ENCODE results near the gene OVCH1.
A peak's percentile ranks its signal among the peaks of the same experiment; 100 is the strongest.

The OVCH1 gene
- total RNA-seq = 0 to 4.7 (median 0.04) reads per million in 17 experiments

DNA sequence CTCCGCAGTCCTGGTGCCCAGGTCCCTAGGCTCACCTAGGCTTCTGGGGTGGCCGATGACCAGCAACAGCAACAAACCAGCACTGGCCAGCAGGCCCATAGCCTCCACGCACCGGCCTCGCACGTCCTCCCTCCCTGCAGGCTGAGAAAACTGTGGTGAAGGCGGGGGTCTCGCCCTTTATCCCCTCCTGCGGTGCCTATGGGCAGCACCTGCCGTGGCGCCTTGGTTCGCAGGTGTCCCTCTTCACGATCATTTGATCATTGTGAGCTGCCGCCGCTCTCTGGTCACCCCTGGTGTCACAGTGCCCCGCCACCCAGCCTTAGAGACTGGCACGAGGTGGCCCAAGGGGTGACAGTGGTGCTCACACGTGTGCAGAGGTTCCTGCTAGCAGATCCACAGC, at the start of gene OVCH1:
TSS of gene OVCH1 (minus strand) at position 99 of the 400 bp plus-strand sequence. CDS start at position 99, 0 bp downstream.
- no peak for DNase-seq

DNA sequence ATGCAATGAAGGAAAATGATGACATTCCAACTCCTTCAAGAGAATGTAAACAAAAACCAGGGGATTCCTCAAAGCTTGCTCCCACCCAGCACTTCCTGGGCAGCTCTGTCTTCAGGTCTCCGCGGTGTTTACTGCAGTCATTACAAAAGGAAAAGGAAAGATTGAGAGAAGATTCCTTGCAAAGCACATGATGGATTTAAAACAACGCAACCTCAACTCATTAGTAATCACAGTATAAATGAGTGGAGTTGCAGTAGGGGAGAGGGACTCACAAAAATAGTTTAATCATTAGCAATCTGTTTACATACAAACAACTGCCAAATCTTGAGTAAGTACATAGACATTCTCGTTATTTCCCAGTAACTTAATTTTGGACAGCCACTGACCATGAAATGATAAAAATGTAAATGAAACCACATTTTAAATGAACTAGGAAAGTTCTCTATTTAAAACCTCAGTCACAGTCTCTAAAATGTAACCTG, 49.7 kb upstream of the OVCH1 start:
- no peak for DNase-seq

DNA sequence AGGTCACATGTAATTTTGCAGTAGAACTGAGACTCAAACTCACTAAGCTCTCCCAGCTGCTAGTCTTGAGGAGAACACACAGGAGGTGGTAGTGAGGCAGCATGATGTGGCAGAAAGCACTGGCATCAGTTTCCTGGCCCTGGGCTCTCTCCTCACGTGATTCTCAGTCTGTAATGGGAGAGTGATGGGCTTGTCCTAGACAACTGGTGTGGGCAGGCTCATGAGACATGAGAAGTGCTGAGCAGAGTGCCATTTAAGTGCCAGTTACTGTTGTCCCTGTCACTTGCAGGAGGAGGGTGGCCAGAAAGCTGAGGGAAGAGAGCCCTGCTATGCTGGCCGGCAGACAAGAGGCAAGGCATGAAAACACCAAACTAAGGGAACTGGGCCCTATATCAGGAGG, 48.5 kb upstream of the OVCH1 start:
- DNase-seq = no peak

DNA sequence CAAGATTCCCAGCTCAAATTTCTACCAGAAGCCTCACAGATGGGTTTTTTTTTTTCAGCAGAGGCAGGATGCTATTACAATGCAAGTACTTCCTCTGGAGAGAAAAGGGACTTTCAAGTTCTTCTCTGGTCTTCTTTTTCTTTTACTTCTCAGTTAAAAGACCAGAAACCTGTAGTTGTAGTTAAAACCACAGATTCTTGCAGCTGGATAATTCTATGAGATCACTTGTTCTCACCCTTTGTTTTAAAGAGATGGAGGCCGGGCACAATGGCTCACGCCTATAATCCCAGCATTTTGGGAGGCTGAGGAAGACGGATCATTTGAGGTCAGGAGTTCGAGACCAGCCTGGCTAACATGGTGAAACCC, 47.6 kb upstream of the OVCH1 start:
- DNase-seq = no peak

DNA sequence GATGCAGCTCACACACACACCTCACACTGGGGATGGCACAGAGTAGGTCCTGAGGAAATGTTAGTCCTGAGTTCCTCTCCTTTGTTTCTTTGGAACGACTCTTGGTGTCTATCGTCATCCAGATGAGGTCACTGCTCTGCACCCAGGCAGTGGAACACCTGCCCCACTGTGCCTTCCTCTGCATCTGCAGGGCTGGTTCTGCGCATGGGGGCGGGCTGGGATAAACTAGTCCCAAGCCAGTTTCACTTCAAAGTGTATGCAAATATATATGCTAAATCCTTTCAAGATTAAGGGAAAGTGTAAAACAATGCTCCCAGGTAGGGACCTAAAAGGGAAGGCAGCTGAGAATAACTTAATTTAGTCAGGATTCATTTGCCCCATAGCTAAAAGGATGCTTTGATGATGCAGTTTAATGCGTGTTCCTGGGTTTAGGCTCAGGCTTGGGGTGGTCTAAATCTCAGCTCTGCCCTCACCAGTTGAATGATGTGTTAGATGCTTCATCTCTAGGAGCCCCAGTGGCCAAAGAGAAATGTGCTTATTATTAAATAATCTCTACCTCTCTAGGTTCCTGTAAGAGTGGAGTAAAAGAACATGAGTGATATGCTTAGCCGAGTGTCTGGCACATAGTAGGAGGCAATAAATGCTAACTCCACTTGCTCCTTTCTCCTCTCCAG, 47.1 kb upstream of the OVCH1 start:
- DNase-seq = no peak

- DNase-seq = no peak
Observed at GRCh38 chr12:29543036-29543435, 45.5 kb upstream of the OVCH1 start.

GRCh38 chr12:29537298-29537697, 39.8 kb upstream of the OVCH1 start:
- DNase-seq = no peak

DNA sequence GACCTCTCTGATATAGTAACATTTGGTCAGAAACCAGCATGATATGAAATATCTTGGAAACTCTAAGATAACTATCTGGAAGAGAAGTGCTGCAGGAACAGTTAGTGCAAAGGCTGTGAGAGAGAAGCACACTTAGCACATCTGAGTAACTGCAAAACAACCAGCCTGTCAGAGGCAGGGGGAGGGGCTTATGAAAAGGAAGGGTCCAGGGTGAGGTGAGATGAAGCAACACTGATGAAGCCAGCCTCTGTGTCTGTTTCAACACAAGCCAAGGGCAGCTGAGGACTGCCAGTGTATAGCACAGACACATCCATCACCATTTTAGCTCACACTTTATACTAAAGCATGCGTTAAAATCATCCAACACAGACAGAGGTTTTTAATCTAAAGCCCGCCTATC, 37.4 kb upstream of the OVCH1 start:
- DNase-seq = no peak

GRCh38 chr12:29533815-29534489, 36.5 kb upstream of the OVCH1 start:
- no peak for DNase-seq

GRCh38 chr12:29531471-29531870, 34.0 kb upstream of the OVCH1 start:
- no peak for DNase-seq

DNA sequence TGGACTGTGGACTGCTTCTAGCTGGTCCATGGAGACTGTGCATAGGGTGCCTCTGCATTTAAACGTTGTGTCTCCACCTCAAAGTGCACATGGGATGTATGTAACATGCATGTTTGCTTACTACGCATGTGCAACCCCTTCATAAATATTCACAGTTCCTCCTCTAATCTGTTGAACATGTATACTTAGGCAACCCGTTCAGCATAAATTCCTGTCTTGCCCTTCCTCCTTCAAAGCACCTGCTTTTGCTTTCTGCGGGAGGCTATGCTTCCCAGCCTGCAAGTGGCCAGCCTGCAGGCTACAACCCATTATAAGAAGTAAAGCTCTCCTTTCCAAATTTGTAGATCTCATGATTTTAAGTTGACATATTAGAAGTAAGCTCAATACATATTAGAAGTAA, 33.0 kb upstream of the OVCH1 start:
- no peak for DNase-seq

GRCh38 chr12:29528161-29528560, 30.7 kb upstream of the OVCH1 start:
- no peak for DNase-seq

DNA sequence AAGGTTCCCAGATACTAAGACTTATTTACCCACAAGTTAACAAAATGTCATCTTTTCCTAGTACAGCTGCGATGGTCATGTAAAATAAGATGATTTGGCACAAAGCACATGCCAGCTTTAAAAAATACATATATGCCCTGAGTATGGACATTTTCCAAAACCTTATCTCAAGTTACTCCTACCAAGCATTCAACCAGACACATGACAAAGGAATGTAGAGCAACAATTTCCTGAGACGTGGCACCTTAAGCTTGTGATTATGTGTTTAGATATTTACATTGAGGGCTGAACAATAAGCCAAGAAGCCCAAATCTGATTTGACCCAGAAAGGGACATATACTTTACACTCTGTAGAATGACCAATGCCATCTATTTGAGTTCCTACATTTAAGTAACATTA, 24.5 kb upstream of the OVCH1 start:
- DNase-seq = no peak

- peak; percentile 15 to 65 (median 57) for DNase-seq
Observed at GRCh38 chr12:29519585-29520182, 22.2 kb upstream of the OVCH1 start.

DNA sequence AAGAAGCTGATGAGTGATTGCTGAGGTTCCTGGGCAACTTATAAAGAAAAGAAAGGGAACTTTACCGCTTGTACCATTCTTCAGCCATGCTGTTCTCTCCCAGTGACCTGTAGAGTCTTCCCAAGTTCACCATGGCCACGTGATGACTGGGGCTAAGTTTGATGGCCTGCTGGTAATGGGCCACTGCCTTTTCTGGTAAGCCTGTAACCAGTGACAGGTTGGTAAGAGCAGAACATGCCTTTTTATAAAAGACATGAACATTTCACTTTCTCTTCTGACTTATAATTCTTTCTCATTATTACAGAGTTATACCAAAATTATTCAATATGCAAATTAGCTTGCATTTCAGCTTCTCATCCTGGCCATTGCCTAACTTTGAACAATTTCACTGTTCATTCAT, 20.9 kb upstream of the OVCH1 start:
- DNase-seq = no peak

- DNase-seq = no peak
Observed at GRCh38 chr12:29517264-29517663, 19.8 kb upstream of the OVCH1 start.

GRCh38 chr12:29516431-29516875, 19.0 kb upstream of the OVCH1 start:
- no peak for DNase-seq

DNA sequence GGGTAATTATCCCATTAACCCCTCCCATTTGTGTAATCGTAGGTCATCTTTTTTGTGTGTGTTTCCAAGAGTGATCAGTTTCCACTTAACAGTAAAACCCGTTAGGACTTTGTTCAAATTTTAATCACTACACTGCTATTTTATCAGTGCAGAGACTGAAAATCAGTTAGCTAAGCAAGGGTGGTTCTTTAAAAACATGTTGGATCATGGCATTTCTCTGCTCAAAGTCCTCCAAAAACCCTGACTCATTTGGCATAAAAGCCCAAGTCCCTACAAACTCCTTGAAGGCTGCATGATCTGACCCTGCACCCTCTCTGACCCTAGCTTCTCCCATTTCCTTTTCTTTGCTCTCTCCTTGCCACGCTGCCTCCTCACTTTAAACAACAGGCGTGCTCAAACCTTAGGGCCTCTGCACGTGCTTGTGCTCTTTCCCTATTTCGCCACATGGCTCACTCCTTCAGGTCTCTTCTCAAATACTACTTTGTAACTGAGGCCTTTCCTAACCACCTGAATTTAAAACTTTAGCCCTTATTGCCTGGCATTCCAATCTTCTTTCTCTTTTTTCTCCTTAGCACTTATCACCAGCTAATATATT, 13.2 kb upstream of the OVCH1 start:
- DNase-seq = no peak

GRCh38 chr12:29509503-29509902, 12.0 kb upstream of the OVCH1 start:
- DNase-seq = no peak

DNA sequence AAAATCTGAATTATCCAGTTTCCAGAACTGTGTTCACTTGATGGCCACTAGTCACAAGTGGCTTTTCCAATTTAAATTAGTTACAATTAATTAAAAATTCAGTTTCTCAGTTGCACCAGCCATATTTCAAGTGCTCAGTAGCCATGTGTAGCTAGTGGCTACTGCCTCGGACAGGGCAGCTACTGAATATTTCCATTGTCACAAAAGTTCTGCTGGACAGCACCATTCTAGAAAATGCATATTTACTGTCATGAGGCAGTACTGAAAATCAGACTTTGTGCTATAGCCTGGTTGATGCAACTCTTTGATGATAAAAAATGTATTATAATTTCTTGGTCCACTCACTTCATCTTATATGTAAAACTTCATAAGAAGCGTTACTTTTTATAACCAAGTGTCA, 11.5 kb upstream of the OVCH1 start:
- no peak for DNase-seq

- DNase-seq = no peak
Observed at GRCh38 chr12:29505122-29505521, 7.6 kb upstream of the OVCH1 start.

GRCh38 chr12:29503283-29503682, 5.8 kb upstream of the OVCH1 start:
- no peak for DNase-seq

- no peak for DNase-seq
Observed at GRCh38 chr12:29499235-29499634, 1.7 kb upstream of the OVCH1 start.

DNA sequence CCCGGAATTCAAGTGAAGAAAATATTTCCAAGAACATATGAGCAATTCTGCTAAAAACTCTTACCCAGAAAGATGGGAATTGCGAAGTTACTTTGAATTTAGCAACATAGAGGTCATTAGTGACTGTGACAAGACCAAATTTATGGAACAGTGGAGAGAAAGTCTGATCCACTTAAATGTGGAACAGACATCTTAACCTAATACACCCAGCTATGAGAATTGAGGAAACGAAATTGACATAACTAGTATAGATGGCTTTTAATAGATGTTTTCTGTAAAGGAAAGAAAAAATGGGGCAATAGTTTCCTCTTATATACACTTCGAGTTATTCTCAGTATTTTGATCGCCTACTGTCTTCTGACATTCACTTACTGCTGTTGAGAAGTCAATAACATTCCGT, 4.6 kb downstream of the OVCH1 start:
- peak in 2 of 4 experiments; percentile 22 to 54 for DNase-seq
